Keratinocyte (primary cell): ENCODE results near the gene GFY. TPM values are rescaled to one million over a fixed set of nuclear protein-coding genes. Genes with fewer than 3 reads are reported as not detected.

Source experiments
- DNase-seq: peaks from one replicate; pipeline ENCODE4 v3.0.0-alpha.2; 2011; ENCODE audit warnings: low read depth, missing footprints, low spot score
- FAIRE-seq: peaks from 2 replicates; lab custom pipeline; 2011; peaks lifted over from hg19 to GRCh38; lab: Jason Lieb, UNC
- H2AFZ ChIP-seq: 2 replicates; pipeline ENCODE4 v1.6.0; 2012; ENCODE audit warnings: low read length, control low read depth, inconsistent platforms; ENCODE audit not compliant: control insufficient read depth
- H3K27ac ChIP-seq: 2 replicates; pipeline ENCODE4 v1.5.1; 2011; ENCODE audit warnings: low read length; ENCODE audit not compliant: control insufficient read depth, insufficient read depth
- H3K27me3 ChIP-seq: 3 replicates; pipeline ENCODE4 v1.6.0; 2011; ENCODE audit warnings: low read length; ENCODE audit not compliant: control insufficient read depth, insufficient read depth; ENCODE audit errors: extremely low read depth
- H3K36me3 ChIP-seq, 2 experiments: 2 replicates in 1 of 2; 3 replicates in 1 of 2; pipeline ENCODE4 v1.5.1; 2011; ENCODE audit warnings: low read length in 2 of 2, mild to moderate bottlenecking in 1 of 2; ENCODE audit not compliant: control insufficient read depth in 2 of 2, insufficient read depth in 2 of 2; ENCODE audit errors: extremely low read depth in 1 of 2
- H3K4me1 ChIP-seq: 3 replicates; pipeline ENCODE4 v1.5.1; 2011; ENCODE audit warnings: low read length; ENCODE audit not compliant: control insufficient read depth, insufficient read depth; ENCODE audit errors: extremely low read depth
- H3K4me2 ChIP-seq: 3 replicates; pipeline ENCODE4 v1.6.0; 2011; ENCODE audit warnings: low read depth, low read length; ENCODE audit not compliant: control insufficient read depth, insufficient read depth; ENCODE audit errors: extremely low read depth
- H3K4me3 ChIP-seq, 3 experiments: fragments of 200-600 bp in 1 of 3; sonication (generic) in 1 of 3; 2 replicates in 2 of 3; 3 replicates in 1 of 3; pipeline ENCODE4 v1.5.1; 2011 to 2016; ENCODE audit warnings: low read length in 3 of 3, mild to moderate bottlenecking in 3 of 3, control low read depth in 2 of 3, inconsistent platforms in 1 of 3, low read depth in 1 of 3, mixed read lengths in 1 of 3, mixed run types in 1 of 3, moderate library complexity in 1 of 3; ENCODE audit not compliant: control insufficient read depth in 2 of 3, insufficient read depth in 2 of 3; ENCODE audit errors: extremely low read depth in 1 of 3
- H3K79me2 ChIP-seq: 2 replicates; pipeline ENCODE4 v1.6.0; 2012; ENCODE audit warnings: low read length; ENCODE audit not compliant: control insufficient read depth, insufficient read depth
- H3K9ac ChIP-seq: 3 replicates; pipeline ENCODE4 v1.6.0; 2011; ENCODE audit warnings: low read length; ENCODE audit not compliant: control insufficient read depth, insufficient read depth; ENCODE audit errors: extremely low read depth
- H3K9me1 ChIP-seq: 3 replicates; pipeline ENCODE4 v1.6.0; 2011; ENCODE audit warnings: low read length; ENCODE audit not compliant: control insufficient read depth, insufficient read depth; ENCODE audit errors: extremely low read depth
- H3K9me3 ChIP-seq: 2 replicates; pipeline ENCODE4 v1.5.1; 2012; ENCODE audit warnings: low read depth, low read length; ENCODE audit not compliant: control insufficient read depth
- H4K20me1 ChIP-seq: 3 replicates; pipeline ENCODE4 v1.6.0; 2011; ENCODE audit warnings: low read length; ENCODE audit not compliant: control insufficient read depth, insufficient read depth; ENCODE audit errors: extremely low read depth
- EZH2 ChIP-seq: IDR thresholded peaks from one replicate; pipeline ENCODE4 v1.6.1; 2012; ENCODE audit warnings: inconsistent platforms, mild to moderate bottlenecking, low read length, moderate library complexity
- dilution Hi-C: fragments of 300-500 bp; cut with MboI; formaldehyde crosslinking; loops from one replicate; pipeline ENCODE4 v1.7.0; 2020; ENCODE audit warnings: low sequenced_read_pairs; ENCODE audit not compliant: extremely low pct_ligation_motif_present
- polyA plus RNA-seq, 5 experiments: library from polyadenylated mRNA; depleted of rRNA in 3 of 5; stranded (reverse) in 3 of 5; stranded (forward) in 1 of 5; unstranded in 1 of 5; fragments of >200 nt; gene quantifications; 1 replicate in 1 of 5; 2 replicates in 3 of 5; 3 replicates in 1 of 5; pipeline versions ENCODE4 v1.2.1 to v1.2.3, GENCODE V29; 2011 to 2012; ENCODE audit warnings: missing spikeins in 2 of 5, low read depth in 1 of 5, low replicate concordance in 1 of 5
- TF ChIP-seq, protein P1 (sequence below), 3 experiments: IDR thresholded peaks in 1 of 3; conservative IDR thresholded peaks in 1 of 3; optimal IDR thresholded peaks in 1 of 3; 2 replicates in 2 of 3; 3 replicates in 1 of 3; pipeline versions ENCODE3 to v1.5.1; 2011; ENCODE audit warnings: low read length in 3 of 3, mild to moderate bottlenecking in 3 of 3, moderate library complexity in 2 of 3, control low read depth in 1 of 3, inconsistent platforms in 1 of 3; ENCODE audit not compliant: insufficient read depth in 2 of 3; ENCODE audit errors: extremely low read depth in 1 of 3

GFY gene
- polyA plus RNA-seq, 1 donor (not counting 4 experiments of a cell fraction or from before 2014, with no cell fraction given) = not detected

DNA sequence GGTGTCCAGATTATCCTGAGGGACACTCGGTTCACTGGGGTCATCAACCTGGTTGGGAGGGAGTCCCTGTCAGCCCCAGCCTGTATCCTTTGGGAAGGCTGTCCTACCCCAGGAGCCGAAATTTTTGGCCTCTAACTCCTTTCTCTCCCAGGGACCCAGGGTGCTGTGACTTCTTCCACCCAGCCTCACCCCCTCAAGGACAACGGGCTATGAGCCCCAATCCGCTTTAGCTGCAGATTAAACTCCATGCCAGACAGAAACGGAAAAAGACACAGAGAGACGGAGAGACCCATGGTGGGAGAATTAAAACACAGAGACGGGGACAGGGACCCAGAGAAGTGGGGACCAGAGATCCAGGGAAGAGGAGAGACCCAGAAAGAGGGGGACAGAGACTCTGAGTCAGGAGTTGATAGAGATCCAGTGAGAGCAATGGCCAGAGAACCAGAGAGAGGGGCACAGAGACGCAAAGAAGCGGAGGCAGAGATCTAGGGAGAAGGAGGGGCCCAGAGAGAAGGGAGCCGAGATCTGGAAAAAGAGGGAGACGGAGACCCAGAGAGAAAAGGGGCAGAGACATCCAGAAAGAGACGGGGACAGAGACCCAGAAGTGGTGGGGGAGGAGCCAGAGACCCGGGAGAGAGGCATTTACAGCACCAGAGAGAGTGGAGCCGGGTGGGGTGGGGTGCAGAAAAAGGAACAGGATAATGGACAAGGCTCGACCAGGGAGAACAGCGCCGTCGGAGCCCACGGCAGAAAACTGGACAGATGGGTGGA, 15.4 kb downstream of the GFY start:
- peak overlapping the region in 1 of 3 experiments; percentile 10 for H3K4me3 ChIP-seq
- DNase-seq (no peak), FAIRE-seq (no peak)
- H2AFZ ChIP-seq = no peak overlapping the region
- H3K79me2 ChIP-seq = no peaks in the 10 kb centered on the region
- no peaks in the 10 kb centered on the region for H3K9me1 ChIP-seq
- H3K9ac ChIP-seq = no peak overlapping the region
- dilution Hi-C loops = no loop called here
- H3K36me3 ChIP-seq = no peaks in the 10 kb centered on the region
- H3K27ac ChIP-seq = no peak overlapping the region
- peaks cover 7% of the 10 kb centered on the region for H3K4me1 ChIP-seq
- no peaks in the 10 kb centered on the region for H3K9me3 ChIP-seq
- peak overlapping the region; percentile 37 for H3K4me2 ChIP-seq
- no peaks in the 10 kb centered on the region for H4K20me1 ChIP-seq
- H3K27me3 ChIP-seq = peaks cover 68% of the 10 kb centered on the region
- no peak for TF ChIP-seq EZH2
- TF ChIP-seq, protein P1, sequence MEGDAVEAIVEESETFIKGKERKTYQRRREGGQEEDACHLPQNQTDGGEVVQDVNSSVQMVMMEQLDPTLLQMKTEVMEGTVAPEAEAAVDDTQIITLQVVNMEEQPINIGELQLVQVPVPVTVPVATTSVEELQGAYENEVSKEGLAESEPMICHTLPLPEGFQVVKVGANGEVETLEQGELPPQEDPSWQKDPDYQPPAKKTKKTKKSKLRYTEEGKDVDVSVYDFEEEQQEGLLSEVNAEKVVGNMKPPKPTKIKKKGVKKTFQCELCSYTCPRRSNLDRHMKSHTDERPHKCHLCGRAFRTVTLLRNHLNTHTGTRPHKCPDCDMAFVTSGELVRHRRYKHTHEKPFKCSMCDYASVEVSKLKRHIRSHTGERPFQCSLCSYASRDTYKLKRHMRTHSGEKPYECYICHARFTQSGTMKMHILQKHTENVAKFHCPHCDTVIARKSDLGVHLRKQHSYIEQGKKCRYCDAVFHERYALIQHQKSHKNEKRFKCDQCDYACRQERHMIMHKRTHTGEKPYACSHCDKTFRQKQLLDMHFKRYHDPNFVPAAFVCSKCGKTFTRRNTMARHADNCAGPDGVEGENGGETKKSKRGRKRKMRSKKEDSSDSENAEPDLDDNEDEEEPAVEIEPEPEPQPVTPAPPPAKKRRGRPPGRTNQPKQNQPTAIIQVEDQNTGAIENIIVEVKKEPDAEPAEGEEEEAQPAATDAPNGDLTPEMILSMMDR (optimal IDR thresholded peaks at IDR 0.05 in 1 of 3, IDR thresholded peaks at IDR 0.05 in 1 of 3, conservative IDR thresholded peaks at IDR 0.05 in 1 of 3; ENCODE audit: extremely low read depth in 1 of 3, insufficient read depth in 2 of 3, low read length in 3 of 3) = no peak

DNA sequence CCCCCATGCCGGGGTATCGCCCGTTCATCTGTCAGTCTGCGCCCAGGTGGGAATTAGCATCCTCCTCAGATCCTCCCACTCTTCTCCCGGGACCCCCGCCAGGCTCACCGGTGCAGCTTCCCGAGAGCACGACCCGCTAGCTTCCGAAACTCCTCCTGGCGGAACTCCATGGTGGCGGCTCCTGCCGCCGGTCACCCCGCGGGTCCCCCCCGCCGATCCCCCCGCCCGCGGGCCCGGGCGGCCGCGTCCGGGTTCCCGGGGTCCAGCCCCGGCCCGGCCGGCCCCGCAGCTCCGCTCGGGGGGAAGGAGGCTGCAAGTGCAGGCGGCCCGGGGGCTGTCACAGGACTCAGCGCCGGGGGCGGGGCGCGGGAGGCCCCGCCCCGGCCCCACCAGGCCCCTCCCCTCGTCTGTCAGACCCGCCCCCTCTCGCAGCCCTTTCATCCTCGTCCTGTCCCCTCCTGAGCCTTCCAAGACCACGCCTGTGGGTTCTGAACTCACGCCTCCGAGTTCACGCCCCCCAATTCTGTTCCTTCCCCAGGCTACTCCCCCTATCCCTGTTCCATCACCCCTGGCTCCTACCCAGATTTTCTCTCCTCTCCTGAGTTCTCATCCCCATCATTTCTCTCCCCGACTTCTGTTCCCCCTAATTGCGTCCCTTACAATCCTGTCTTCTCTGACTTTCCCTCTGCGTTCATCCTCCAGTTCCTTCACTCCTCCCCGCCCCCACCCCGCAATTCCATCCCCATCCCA, 16.2 kb downstream of the GFY start, which contains the start of gene SLC17A7:
Gene SLC17A7, minus strand, starts transcription at position 318 of the 750 bp plus-strand sequence. Its CDS starts 148 bp downstream, at position 170.
- Histone ChIP-seq H4K20me1 (no peaks in the 10 kb centered on the region), H3K27me3 (peaks cover 61% of the 10 kb centered on the region), H3K4me1 (peaks cover 7% of the 10 kb centered on the region), H3K4me3 (peak within 1 kb of the TSS; percentile 6 to 53 (median 10)), H3K79me2 (no peaks in the 10 kb centered on the region), H3K9me3 (no peaks in the 10 kb centered on the region), H3K9ac (no peak within 1 kb of the TSS), H3K27ac (no peak within 1 kb of the TSS), H3K4me2 (peak within 1 kb of the TSS; percentile 56), H2AFZ (no peak within 1 kb of the TSS), H3K36me3 (no peaks in the 10 kb centered on the region), H3K9me1 (no peaks in the 10 kb centered on the region)
- FAIRE-seq (no peak), DNase-seq (no peak)
- dilution Hi-C loops = no loop called here
- peak; percentile 91 for TF ChIP-seq EZH2
- TF ChIP-seq, protein P1 (optimal IDR thresholded peaks at IDR 0.05 in 1 of 3, IDR thresholded peaks at IDR 0.05 in 1 of 3, conservative IDR thresholded peaks at IDR 0.05 in 1 of 3; ENCODE audit: extremely low read depth in 1 of 3, insufficient read depth in 2 of 3, low read length in 3 of 3) = no peak
